IMR-90 (cell line): ENCODE results near the gene ROBO1. TPM values are rescaled to one million over a fixed set of nuclear protein-coding genes. Genes with fewer than 3 reads are reported as not detected.

Experiments
- ATAC-seq: fragments of 200-7000 bp; cut with Tn5 transposase; 2 replicates; pipeline ENCODE4 v1.9.1; 2020; ENCODE audit warnings: low read depth, mild to moderate bottlenecking, moderate library complexity
- BruUV-seq: library from RNA; stranded (reverse); fragments of 400-500 nt; replicated peaks from 2 replicates; lab custom pipeline; 2021; lab: Mats Ljungman, UMichigan
- CTCF ChIA-PET: fragments of 300-600 bp; formaldehyde crosslinking; extraction: SDS; loops from one replicate; lab custom pipeline; 2021; ENCODE audit warnings: antibody characterized with exemption; lab: Yijun Ruan, JAX
- POLR2A ChIA-PET: fragments of 300-600 bp; sonication (Branson Sonifier 250); formaldehyde crosslinking; loops from one replicate; lab custom pipeline; 2022; ENCODE audit warnings: antibody characterized with exemption; ENCODE audit not compliant: unreplicated experiment; lab: Charles Lee
- DNase-seq: peaks from one replicate; pipeline ENCODE4 v3.0.0; 2013
- H2AFZ ChIP-seq: replicated peaks from 2 replicates; pipeline ENCODE3; 2013; ENCODE audit warnings: low read length, mild to moderate bottlenecking; ENCODE audit not compliant: poor library complexity
- H2AK5ac ChIP-seq: 2 replicates; pipeline ENCODE4 v1.6.1; 2013; ENCODE audit warnings: low read depth, low read length, inconsistent platforms
- H2AK9ac ChIP-seq: replicated peaks from 2 replicates; pipeline ENCODE3; 2013; ENCODE audit warnings: mild to moderate bottlenecking, low read depth, low read length, moderate library complexity; ENCODE audit not compliant: poor library complexity
- H2BK120ac ChIP-seq: 2 replicates; pipeline ENCODE4 v1.6.1; 2013; ENCODE audit warnings: low read depth, low read length, inconsistent platforms
- H2BK15ac ChIP-seq: 3 replicates; pipeline ENCODE4 v1.6.1; 2013; ENCODE audit warnings: low read depth, low read length, inconsistent platforms
- H2BK20ac ChIP-seq: 2 replicates; pipeline ENCODE4 v1.6.1; 2013; ENCODE audit warnings: low read depth, mild to moderate bottlenecking, inconsistent platforms, low read length, moderate library complexity
- H2BK5ac ChIP-seq: 2 replicates; pipeline ENCODE4 v1.6.1; 2013; ENCODE audit warnings: mild to moderate bottlenecking, low read depth, low read length, inconsistent platforms; ENCODE audit not compliant: poor library complexity, severe bottlenecking
- H3K14ac ChIP-seq: replicated peaks from 2 replicates; pipeline ENCODE4 v1.6.1; 2013; ENCODE audit warnings: low read depth, low read length, inconsistent platforms
- H3K18ac ChIP-seq: 2 replicates; pipeline ENCODE4 v1.6.1; 2013; ENCODE audit warnings: low read depth, low read length, control low read depth
- H3K23ac ChIP-seq: 2 replicates; pipeline ENCODE4 v1.6.1; 2013; ENCODE audit warnings: low read depth, low read length, inconsistent platforms
- H3K27ac ChIP-seq: 2 replicates; pipeline ENCODE4 v1.5.1; 2013; ENCODE audit warnings: mild to moderate bottlenecking, control low read depth, low read length; ENCODE audit not compliant: insufficient read depth
- H3K27me3 ChIP-seq: 2 replicates; pipeline ENCODE4 v1.6.1; 2013; ENCODE audit warnings: low read length; ENCODE audit not compliant: control insufficient read depth, insufficient read depth
- H3K36me3 ChIP-seq: 2 replicates; pipeline ENCODE4 v1.6.1; 2013; ENCODE audit warnings: low read length, mixed read lengths; ENCODE audit not compliant: control insufficient read depth, insufficient read depth
- H3K4ac ChIP-seq: 2 replicates; pipeline ENCODE4 v1.6.1; 2013; ENCODE audit warnings: low read depth, low read length, inconsistent platforms
- H3K4me1 ChIP-seq: 2 replicates; pipeline ENCODE4 v1.6.1; 2013; ENCODE audit warnings: low read length, mixed read lengths; ENCODE audit not compliant: control insufficient read depth, insufficient read depth
- H3K4me2 ChIP-seq: 2 replicates; pipeline ENCODE4 v1.6.1; 2013; ENCODE audit warnings: low read depth, mild to moderate bottlenecking, control low read depth, low read length, moderate library complexity
- H3K4me3 ChIP-seq: 2 replicates; pipeline ENCODE4 v1.5.1; 2013; ENCODE audit warnings: low read depth, mild to moderate bottlenecking, control low read depth, low read length, moderate library complexity; ENCODE audit not compliant: insufficient read depth
- H3K56ac ChIP-seq: 2 replicates; pipeline ENCODE4 v1.6.1; 2013; ENCODE audit warnings: low read length, inconsistent platforms; ENCODE audit not compliant: insufficient read depth; ENCODE audit errors: extremely low read depth
- H3K79me1 ChIP-seq, 2 experiments: 2 replicates each; pipeline ENCODE4 v1.6.1; 2013; ENCODE audit warnings: low read length in 2 of 2, inconsistent platforms in 1 of 2, low read depth in 1 of 2
- H3K9ac ChIP-seq: 2 replicates; pipeline ENCODE4 v1.6.1; 2013; ENCODE audit warnings: low read depth, low read length, control low read depth
- H3K9me1 ChIP-seq: 2 replicates; pipeline ENCODE4 v1.6.1; 2013; ENCODE audit warnings: low read length, inconsistent platforms; ENCODE audit not compliant: insufficient read depth
- H3K9me3 ChIP-seq: 2 replicates; pipeline ENCODE4 v1.6.1; 2013; ENCODE audit warnings: low read length; ENCODE audit not compliant: control insufficient read depth, insufficient read depth
- H4K20me1 ChIP-seq: 2 replicates; pipeline ENCODE4 v1.6.1; 2013; ENCODE audit warnings: low read length, inconsistent platforms; ENCODE audit not compliant: insufficient read depth
- H4K5ac ChIP-seq: 2 replicates; pipeline ENCODE4 v1.6.1; 2013; ENCODE audit warnings: mild to moderate bottlenecking, low read depth, low read length, control low read depth
- H4K8ac ChIP-seq, 2 experiments: 2 replicates each; pipeline ENCODE4 v1.6.1; 2013; ENCODE audit warnings: low read depth in 2 of 2, low read length in 2 of 2, control low read depth in 1 of 2, inconsistent platforms in 1 of 2
- H4K91ac ChIP-seq: 2 replicates; pipeline ENCODE4 v1.6.1; 2013; ENCODE audit warnings: low read depth, low read length, inconsistent platforms; ENCODE audit not compliant: insufficient read depth
- CEBPB ChIP-seq: IDR thresholded peaks from 2 replicates; pipeline ENCODE4 v1.6.1; 2012; ENCODE audit warnings: low read depth, low read length, improper control_type of control experiment
- CTCF ChIP-seq: conservative IDR thresholded peaks from 2 replicates; pipeline ENCODE4 v1.5.1; 2012; ENCODE audit warnings: mild to moderate bottlenecking, low read depth, low read length, improper control_type of control experiment
- ELK1 ChIP-seq: fragments of 150-350 bp; IDR thresholded peaks from 2 replicates; pipeline ENCODE4 v1.6.1; 2016; ENCODE audit warnings: low read depth, mild to moderate bottlenecking, low read length, moderate library complexity, borderline replicate concordance
- MAFK ChIP-seq: IDR thresholded peaks from 2 replicates; pipeline ENCODE4 v1.6.1; 2012; ENCODE audit warnings: low read depth, low read length, improper control_type of control experiment
- MAZ ChIP-seq: IDR thresholded peaks from 2 replicates; pipeline ENCODE4 v1.6.1; 2012; ENCODE audit warnings: low read depth, mild to moderate bottlenecking, low read length, improper control_type of control experiment, moderate library complexity, borderline replicate concordance
- POLR2A ChIP-seq: IDR thresholded peaks from 2 replicates; pipeline ENCODE4 v1.6.1; 2012; ENCODE audit warnings: mild to moderate bottlenecking, low read depth, low read length
- RAD21 ChIP-seq: IDR thresholded peaks from 2 replicates; pipeline ENCODE4 v1.6.1; 2012; ENCODE audit warnings: low read length, improper control_type of control experiment
- WGBS, 2 experiments: methylation state at CpG; one replicate each; pipeline versions ENCODE4 v1.1.5 to v1.1.7; 2013; ENCODE audit warnings: missing lambda C conversion rate in 2 of 2; ENCODE audit not compliant: insufficient read length in 1 of 2; ENCODE audit errors: extremely low coverage in 2 of 2; 5-methylcytosine and 5-hydroxymethylcytosine counted together
- dilution Hi-C: fragments of 300-500 bp; cut with HindIII; formaldehyde crosslinking; loops from one replicate; pipeline ENCODE4 v1.14.3; 2018; ENCODE audit warnings: low sequenced_read_pairs; ENCODE audit not compliant: unreplicated experiment
- in situ Hi-C: fragments of 300-500 bp; cut with MboI; formaldehyde crosslinking; loops from 3 replicates; pipeline ENCODE4 v1.14.3; 2019; ENCODE audit warnings: low sequenced_read_pairs, inconsistent platforms, mixed read lengths
- intact Hi-C: fragments of 100-400 bp; cut with micrococcal nuclease; formaldehyde crosslinking; loops from 2 replicates; pipeline ENCODE4 v1.10.0; 2022
- polyA plus RNA-seq, 3 experiments: library from polyadenylated mRNA; depleted of rRNA; stranded (reverse); fragments of >200 nt; gene quantifications; 2 replicates each; pipeline ENCODE4 v1.2.3, GENCODE V29; 2012; ENCODE audit warnings: low replicate concordance in 1 of 3
- total RNA-seq: library from RNA; depleted of rRNA; stranded (reverse); fragments of >200 nt; gene quantifications from 2 replicates; pipeline ENCODE4 v1.2.3, GENCODE V29; 2012

Gene ROBO1
- total and polyA plus RNA-seq, 2 of the 4 experiments (the other 2 are of a cell fraction) = 24.1 to 53.9 TPM

- no peak overlapping the region for H3K56ac ChIP-seq
- H4K20me1 ChIP-seq = peaks cover 7% of the 10 kb centered on the region
- H3K4me3 ChIP-seq = no peak overlapping the region
- POLR2A ChIA-PET = no interaction called here
- TF ChIP-seq MAZ (no peak), CEBPB (no peak), POLR2A (no peak), RAD21 (no peak), CTCF (no peak), MAFK (no peak), ELK1 (no peak)
- ATAC-seq (no peak), DNase-seq (no peak)
- no peak overlapping the region for H4K91ac ChIP-seq
- no peak overlapping the region for H3K14ac ChIP-seq
- no peak overlapping the region for H3K18ac ChIP-seq
- no peak overlapping the region for H2AK9ac ChIP-seq
- in situ Hi-C loops = no loop called here
- no peaks in the 10 kb centered on the region for H3K9me3 ChIP-seq
- no peak overlapping the region; the same call in 1 of the 2 replicates for H3K4me2 ChIP-seq
- no peak overlapping the region for H3K23ac ChIP-seq
- H3K79me1 ChIP-seq = peaks cover 3 to 26% of the 10 kb centered on the region in 2 experiments; a peak in 3 of 4 replicates
- no peaks in the 10 kb centered on the region; the same call in 1 of the 2 replicates for H3K9me1 ChIP-seq
- no peak overlapping the region for H3K9ac ChIP-seq
- no peak overlapping the region for H2BK15ac ChIP-seq
- peaks cover 1% of the 10 kb centered on the region; the same call in 1 of the 2 replicates for H3K4me1 ChIP-seq
- no TSS peak for BruUV-seq
- no peak overlapping the region for H3K4ac ChIP-seq
- no peaks in the 10 kb centered on the region for H3K27me3 ChIP-seq
- CTCF ChIA-PET = no interaction called here
- H3K36me3 ChIP-seq = no peaks in the 10 kb centered on the region
- no peak overlapping the region for H2AFZ ChIP-seq
- dilution Hi-C loops = no loop called here
- intact Hi-C loops = no loop called here
- no peak overlapping the region for H2BK120ac ChIP-seq
- H4K5ac ChIP-seq = no peak overlapping the region
- whole genome bisulfite sequencing, 2 experiments = 94% methylated on average over 2 of the region's 5 CpGs; no CpG with 5 or more reads in 1 of the 2 experiments
- no peak overlapping the region for H4K8ac ChIP-seq
- H2BK5ac ChIP-seq = no peak overlapping the region
- no peak overlapping the region for H3K27ac ChIP-seq
- H2AK5ac ChIP-seq = no peak overlapping the region
- H2BK20ac ChIP-seq = no peak overlapping the region
Observed at GRCh38 chr3:79011821-79012529, 755.8 kb downstream of the ROBO1 start.
